NOMO-1 (cell line): Measurements from ENCODE around the gene NOD2.
A peak's percentile ranks its signal among the peaks of the same experiment; 100 is the strongest.

Experiments used
- DNase-seq, 2 experiments: peaks; one replicate each; lab custom pipeline; 2025; ENCODE audit not compliant: unreplicated experiment in 2 of 2; lab: John Stamatoyannopoulos, UW

NOD2 gene

DNA sequence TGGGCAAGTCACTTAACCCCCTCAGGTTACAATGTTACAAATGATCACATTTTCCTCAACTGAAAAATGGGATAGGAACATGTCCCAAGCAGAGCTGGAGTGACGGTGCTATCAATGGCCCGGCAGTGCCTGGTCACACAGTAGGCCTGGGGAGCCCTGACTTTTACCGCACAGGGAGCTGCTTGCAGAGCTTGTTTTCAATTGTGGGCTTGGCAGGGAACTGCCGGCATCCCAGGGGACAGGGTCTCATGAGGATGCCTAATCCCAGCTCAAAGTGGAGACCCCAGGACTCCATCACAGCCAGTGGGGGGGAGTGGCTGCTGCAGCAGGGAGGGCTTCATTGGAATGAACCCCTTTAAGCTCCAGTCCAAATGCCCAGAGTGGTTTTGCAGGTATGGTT, 23.7 kb upstream of the NOD2 start:
- no peak for DNase-seq

- no peak for DNase-seq
These were observed 22.9 kb upstream of the NOD2 start for GRCh38 chr16:50670476-50670875.

- DNase-seq: peak; percentile 24 to 52
These were observed 21.7 kb upstream of the NOD2 start for GRCh38 chr16:50671644-50672260.

- DNase-seq: no peak
These were observed 19.7 kb upstream of the NOD2 start for GRCh38 chr16:50673496-50674275.

DNA sequence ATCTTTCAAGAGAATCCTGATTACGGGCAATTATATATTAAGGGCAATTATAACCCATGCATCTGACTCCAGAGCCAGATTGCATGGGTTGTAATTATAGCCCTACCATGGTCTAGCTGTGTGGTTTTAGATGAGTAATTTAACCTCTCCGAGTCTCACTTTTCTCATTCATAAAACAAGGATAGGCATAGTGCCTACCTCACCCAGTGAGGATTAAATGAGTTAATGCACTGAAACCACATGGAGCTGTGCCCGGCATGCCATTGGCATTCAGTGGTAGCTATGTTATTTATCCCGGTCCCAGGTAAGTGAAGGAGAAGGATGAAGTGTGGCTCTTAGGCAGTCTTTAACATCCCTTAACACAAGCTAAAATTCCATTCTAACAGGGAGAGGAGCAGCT, 18.6 kb upstream of the NOD2 start:
- DNase-seq: no peak

DNA sequence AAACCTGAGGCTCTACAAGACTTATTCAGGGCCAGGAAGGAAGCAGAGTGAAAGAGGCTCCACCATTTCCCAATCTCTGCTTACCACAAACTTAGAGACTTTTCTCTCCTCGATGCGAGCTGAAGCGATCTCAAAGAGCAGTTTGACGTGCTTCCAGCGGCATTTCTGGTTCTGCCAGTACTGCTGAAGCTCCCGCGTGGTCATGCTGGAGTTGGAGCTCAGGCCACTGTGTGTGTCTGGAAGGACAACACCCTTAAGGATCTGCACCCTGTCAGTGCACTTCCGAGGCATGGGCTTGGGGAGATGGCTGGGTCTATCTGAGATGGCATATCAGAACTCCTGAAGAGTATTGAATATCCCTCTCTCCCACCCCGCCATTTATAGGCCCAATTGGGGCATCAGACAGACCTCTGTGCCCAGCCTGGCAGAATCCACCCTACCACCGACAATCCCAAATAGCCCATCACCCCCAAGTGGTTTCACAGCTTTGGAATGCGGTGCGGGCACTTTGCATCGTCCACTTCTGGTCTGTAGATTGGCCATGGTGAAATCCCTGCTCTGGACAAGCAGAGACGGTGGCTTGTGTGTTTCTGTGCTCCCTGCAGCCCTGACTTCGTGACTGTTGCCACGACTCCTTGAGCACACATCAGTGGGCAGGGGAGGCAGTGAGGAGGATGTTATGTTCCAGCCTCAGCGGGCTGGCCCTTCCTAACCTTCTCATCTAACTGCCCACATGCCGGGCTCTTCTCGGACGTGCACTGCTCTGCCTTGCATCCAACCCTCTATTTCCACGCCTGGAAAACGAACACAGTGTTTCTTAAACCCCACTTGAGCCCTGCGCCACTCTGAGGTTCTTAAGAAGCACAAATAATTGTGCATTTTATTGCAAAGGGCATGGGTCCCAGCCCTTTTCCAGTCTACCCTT, 17.5 kb upstream of the NOD2 start:
- DNase-seq: no peak

DNA sequence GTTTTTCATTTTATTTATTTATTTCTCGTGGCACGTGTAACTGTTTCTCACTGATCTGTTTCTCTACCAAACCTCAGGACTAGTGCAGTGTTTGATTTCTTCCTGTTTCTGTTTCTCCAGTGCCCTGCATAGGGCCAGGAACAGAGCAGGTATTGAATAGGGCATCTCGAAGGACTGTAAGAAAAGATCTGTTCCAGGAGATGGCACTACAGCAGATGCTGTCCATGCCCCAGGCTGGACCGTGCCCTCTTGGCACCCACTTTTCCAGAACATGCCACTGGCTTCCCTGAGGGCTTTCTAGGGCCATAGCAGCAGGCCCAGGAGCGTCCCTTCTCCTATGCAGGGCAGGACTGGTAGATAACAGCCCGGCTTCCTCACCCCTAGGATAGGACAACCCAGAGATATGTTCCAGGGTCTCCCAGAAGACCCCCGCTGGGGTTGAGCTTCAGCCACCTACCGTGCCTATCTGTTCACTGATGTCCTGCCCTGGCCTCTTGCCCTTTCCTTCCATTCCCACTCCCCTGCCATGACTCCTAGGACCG, 16.7 kb upstream of the NOD2 start:
- no peak for DNase-seq

DNA sequence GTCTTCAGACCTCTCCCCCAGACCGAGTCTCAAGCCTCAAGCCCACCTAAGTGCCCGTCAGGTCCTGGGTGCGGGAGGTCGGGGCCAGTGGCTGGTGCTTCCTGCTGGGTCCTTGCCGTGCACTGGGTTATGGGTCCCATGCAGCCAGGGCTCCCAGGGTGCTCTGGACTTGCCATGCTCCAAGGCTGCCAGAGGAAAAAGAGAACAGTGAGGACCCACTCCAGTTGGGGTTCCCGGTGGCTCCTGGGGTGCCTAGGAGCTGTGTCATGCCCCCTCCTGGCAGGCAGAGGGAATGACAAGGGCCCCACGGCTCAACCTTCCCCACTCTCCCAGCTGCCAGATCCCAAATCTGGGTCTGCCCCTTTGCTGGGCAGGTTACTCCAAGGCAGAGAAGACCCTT, 16.1 kb upstream of the NOD2 start:
- DNase-seq: no peak

- no peak for DNase-seq
These were observed 14.9 kb upstream of the NOD2 start for GRCh38 chr16:50678531-50678930.

DNA sequence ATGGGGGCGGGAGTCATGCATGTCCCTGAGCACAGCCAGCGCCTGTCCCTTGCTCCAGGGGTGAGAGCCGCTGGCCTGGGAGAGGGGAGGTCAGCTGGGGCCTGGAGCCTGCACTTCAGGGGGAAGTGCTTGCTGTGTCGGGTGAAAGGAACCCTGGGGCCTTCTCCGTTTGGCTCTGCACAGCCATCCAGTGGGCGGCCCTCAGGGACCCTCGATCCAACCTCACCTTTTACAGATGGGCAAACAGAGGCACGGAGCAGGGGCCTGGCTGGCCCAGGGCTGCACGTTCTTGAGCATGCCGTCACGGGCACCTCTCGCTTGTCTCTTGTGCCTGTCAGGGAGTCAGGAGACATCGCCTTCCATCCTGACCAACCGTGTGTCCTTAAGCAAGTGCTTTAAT, 14.1 kb upstream of the NOD2 start:
- no peak for DNase-seq

DNA sequence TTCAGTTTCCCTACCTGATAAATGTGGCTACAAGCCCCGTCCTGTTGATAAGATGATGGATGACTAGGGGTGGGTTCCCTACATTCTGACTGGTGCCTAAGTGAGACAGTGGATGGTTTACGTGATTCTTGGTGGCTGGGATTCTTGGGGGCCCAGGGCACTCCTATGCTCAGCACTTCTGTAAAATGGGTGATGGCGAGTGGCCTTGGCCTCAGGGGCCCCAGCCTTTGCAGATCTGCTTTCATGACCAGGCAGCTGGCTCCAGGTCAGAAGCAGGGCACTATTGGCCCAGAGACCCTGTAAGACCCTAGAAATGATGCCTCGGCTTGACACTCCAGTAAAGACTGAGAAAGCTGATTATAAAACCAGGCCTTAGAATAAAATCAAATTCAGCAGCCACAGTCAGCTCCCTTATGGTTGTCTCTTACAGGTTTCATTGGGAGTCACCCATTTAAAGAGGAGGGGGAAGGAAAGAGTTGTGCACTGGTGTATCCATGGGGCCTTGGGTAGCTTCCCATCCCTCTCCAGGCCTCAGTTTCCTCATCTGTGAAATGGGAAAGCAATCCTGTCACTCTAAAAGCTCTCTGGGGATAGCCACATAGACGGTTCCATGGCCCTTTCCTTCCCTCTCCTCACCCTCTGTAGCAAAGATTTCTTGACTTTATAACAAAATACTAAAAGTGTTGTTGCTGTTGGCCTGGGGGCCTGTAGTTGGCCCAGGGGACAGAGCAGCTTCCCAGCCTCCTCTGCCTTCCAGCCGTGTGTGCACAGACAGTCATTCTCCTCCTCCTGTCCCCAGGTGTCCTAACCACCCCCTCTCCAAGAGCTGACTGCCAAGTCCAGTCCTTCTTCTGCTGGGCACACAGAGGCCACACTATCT, 13.5 kb upstream of the NOD2 start:
- no peak for DNase-seq

DNA sequence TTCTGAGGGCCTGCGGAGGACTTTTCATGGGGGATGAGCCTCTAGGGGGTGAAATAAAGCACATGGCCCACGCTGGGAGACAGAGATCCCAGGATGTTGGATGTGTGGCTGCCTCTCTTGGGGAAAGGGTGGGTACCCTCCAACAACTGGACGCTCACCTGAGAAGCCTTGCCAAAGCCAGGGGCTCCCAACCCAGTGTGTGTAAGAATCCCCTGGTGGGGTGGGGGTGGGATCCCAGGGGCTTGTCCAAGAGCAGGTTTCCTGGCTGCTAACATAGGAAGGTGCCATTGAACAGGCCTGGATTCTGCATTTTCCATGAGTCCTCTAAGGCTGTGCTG, 12.9 kb upstream of the NOD2 start:
- no peak for DNase-seq

- DNase-seq: peak; percentile 77 to 83
These were observed 12.2 kb upstream of the NOD2 start, which contains the start of gene SNX20 for GRCh38 chr16:50681021-50681885. Gene SNX20 (minus strand): TSS chr16:50681312. CDS start chr16:50677526, 3,786 bp downstream.

DNA sequence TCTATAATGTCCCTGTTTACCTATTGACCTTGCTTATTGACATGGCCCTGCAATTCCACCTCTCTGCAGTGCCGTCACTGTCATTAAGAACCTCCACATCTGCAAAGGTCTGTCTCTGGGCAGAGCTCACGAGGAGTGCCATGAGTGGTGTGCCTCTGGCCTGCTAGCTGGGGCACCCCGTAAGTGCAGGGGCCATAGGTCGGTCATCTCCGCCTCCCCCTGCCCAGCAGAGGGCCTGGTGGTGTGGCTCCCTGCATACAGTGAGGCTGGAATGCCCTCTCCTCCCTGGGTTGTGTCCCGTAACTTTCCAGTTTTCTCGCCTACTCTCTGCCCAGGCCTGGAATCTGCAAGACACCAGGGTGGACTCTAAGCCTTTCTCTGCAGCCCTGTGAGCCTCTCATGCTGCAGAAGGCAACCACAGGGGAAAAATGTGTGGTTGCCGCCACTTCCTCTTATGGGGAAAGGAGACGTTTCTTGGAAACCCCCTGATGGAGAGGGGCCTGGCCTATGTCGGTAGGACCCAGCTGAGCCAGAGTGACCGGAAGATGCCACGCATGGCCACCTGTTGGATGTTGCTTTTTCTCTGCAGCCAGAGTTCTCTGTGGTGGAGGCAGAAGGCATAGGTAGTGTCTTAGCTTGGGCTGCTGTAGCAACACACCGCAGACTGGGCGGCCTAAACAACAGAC, 9.6 kb upstream of the NOD2 start:
- DNase-seq: peak; percentile 78 to 80

DNA sequence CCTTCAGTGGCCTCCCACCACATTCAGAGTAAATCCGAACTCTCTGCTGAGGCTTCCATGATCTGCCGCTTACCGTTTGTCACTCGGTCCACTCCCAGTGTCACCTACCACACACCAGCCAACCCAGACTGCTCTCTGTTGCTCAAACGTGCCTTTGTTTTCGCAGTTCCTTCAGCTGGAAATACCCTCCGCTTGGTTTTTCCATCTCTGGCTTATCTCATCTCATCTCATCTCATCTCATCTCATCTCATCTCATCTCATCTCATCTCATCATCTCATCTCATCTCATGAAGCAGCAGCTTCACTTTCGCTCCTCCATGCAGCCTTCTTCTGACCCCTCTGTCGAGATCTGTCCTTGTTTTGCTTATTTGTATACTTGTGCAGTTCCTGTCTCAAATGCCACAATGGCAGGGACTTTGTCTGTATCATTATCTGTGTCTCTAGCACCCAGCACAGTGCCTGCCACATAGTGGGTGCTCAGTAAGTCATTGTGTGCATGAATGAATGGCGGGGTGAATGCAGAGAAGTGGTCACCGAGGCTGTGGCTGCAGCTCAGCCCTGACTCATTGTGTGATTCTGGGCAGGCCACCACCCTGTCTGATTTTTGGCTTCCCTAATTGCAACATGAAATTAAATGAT, 8.5 kb upstream of the NOD2 start:
- DNase-seq: peak; percentile 43 to 72

DNA sequence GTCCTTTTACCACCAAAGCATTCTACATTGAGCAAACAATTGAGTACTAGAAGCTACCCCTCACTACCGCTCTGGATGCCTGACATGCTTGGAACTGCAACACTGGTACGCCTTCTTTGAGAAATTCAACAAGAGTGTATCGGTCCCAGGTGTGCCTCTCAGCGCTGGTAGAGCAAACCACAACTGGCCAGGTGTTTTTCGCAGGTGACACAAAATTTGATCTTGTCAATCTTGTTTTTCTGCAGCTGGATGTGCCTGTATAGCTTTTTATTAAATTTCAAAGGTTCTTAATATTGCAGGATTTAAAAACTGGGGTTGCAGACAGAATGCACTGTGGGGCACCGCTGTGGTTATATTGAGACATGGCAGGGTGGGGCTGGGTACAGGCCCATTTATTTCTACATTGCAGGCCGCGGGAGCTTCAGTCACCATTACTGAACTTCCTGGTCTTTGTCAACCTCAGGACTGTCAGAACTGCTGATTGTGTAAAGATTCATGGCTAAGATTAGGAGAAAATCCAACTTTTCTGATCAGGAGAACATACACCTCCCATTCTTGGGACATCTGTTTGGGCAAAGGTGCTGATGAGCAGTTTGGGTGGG, 7.8 kb upstream of the NOD2 start:
- DNase-seq: peak; percentile 67 to 78

GRCh38 chr16:50688083-50688482, 5.3 kb upstream of the NOD2 start:
- DNase-seq: no peak

- peak; percentile 52 to 78 for DNase-seq
These were observed 4.5 kb upstream of the NOD2 start for GRCh38 chr16:50688867-50689266.
